GM21717 (cell line): ENCODE data around the gene JAZF1.
A peak's percentile ranks its signal among the peaks of the same experiment; 100 is the strongest.

Experiments used
- ATAC-seq: cut with Tn5 transposase; IDR thresholded peaks from one replicate; pipeline ENCODE4 v1.9.1; 2021; ENCODE audit warnings: mild to moderate bottlenecking, moderate library complexity; ENCODE audit not compliant: unreplicated experiment

The JAZF1 gene

DNA sequence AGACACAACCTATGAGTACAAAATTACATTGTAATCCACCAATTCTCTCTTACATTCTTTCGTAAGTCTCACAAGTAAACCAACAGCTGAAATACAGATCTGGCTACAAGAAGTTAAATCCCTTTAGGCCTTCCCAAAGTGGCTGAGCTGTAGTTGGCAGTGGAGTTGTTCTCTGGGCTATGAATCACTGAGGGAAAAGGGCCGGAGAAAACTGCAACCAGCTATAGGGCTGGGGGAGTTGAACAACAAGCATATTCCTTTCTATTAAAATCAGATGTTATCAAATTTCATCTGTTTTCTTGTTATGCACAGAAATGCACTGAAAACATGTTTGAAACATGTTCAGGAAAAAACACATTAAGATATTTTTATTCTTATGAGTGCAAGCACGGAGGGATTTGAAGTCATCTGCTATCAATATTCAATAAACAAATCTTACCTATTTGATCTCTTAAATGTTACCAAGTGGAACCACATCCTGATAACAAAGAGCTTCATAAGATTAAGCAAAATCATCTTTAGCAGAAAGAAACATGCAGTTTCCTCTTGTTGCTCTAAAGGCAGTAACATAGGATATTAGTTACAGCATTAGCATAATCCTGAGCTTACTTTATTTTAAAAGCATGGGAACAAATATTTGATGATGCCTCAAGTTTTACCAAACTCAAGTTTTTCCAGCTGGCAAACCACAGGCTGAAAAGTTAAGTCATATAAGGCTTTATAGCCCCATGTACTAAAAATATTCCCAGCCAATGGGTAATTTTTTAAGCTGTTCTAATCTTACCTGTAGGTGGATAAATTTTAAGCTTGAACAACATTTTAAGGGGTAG lies 227.9 kb downstream of the JAZF1 start:
- no peak for ATAC-seq

DNA sequence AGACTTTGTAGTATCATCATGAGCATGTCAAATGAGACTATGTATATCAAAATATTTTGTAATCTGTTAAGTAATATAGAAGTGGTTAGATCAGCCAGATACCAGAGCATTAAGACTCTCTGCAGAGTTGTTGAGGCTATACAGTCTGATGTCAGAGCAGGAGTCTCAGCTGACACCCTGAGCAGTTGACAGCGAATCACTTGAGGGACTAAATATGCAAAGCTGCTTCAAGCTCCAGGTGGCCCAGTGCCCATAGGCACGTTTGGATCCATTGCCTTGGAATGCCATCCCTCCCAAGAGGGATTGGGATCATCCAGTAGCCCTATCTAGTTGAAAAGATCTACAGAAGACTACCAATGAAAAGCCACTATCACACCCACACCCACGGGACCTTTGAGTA lies 230.5 kb downstream of the JAZF1 start:
- no peak for ATAC-seq

DNA sequence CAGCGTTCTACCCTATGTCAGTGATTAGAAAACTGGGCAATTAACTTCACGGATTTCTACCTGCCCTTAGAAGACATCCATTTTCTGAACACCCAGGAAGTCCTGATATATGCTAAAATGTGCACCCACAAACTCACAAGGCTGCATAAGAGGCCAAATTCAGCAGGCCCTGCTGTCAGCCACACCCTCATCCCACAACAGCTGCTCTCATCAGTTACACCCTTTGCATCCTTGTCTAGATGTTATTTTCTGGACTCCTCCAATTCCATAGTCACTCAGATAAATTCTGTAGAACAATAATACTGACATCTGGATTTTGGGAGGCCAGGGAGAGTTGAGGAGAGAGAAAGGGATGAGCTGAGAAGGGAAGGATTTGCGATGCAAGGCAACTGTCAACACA lies 231.7 kb downstream of the JAZF1 start:
- ATAC-seq: no peak

- no peak for ATAC-seq
These were observed 232.9 kb downstream of the JAZF1 start for GRCh38 chr7:27947586-27948278.

GRCh38 chr7:27946351-27946750 lies 234.2 kb downstream of the JAZF1 start:
- no peak for ATAC-seq

DNA sequence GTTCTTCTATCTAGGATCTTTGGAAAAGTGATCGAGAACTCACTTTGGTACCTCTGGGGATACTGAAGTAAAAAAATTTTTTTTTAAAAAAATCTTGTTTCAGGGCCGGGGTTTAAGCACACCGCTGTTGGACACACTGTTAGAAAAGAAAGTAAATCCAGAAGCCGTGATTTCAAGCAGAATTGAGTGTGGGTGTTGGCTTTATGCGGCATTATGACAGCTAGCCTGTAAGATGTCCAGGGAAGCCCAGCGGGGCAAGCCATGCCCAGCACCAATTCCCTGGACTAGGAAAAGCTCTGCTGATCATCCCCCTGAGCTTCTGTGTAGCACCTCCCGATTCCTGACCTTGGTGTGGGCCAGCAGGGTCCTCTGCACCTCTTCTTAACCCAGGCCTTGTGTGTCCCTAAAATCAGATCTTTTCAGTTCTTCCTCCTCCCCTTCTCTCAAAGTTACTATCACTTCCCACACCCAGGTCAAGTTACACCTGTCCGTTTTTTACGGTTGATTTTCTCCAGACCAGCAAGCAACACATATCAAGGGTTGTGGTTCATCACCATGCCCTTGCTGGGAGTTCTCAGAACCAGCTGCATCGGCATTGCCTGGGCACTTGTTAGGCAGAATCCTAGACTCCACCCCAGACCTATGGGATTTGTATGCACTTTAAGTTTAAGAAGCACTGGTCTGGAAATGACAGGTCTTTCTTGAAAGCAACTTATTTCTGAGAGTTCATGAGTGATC lies 235.4 kb downstream of the JAZF1 start:
- no peak for ATAC-seq

DNA sequence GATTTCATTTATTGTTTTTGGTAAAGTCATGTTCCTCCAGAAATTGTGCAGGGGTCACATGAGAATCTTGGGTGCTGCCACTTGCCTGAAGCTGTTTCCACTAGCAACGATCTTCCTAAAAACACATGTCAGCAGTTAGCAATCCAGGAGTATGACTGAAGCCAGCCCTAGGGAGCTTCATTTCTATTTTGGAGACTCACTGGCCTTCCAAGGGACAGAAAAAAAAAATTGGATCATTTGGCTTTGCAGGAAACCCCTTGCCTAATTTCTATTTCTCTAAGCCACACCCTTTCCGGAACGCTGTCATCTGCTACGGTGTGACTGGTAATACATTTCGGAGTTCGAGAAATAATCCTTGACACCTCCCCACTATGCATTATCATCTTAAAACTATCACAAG lies 236.0 kb downstream of the JAZF1 start:
- no peak for ATAC-seq

DNA sequence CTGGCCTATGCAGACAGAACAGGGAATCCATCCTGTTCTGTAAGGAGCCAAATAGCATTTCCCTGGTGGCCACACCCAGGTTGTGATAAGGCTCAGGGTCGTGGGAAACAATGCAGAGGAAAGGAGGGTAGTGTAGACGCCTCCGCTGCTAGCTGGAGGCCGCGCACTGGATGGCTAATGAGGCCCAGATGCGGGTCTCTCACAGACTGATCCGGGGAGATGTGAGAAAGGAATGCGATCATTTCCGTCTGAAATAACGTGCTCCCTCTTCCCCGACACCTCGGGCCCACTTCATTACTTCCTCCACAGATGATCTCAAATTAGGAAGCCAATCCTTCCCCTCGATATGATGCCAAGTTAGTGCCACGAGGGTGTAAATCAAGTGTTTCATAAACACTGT lies 237.4 kb downstream of the JAZF1 start:
- ATAC-seq: no peak

DNA sequence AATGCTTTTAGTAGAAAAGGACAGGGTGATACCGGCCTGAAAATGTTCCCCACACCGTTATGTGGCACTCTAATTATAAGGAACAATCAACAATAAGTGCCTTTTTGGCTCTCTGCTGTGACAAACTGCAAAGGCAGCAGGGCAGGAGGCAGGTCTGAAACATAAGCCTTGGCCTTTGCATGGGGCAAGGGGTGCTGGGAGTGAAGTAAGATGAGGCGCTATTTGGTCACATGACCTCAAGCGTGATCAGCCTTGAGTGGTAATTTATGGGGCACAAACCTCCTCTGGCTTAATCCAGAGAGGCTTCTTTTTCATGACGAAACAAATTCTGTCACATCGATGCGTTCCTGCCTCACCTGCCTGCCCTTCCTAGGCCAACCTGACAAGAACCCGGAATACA lies 237.9 kb downstream of the JAZF1 start:
- no peak for ATAC-seq

DNA sequence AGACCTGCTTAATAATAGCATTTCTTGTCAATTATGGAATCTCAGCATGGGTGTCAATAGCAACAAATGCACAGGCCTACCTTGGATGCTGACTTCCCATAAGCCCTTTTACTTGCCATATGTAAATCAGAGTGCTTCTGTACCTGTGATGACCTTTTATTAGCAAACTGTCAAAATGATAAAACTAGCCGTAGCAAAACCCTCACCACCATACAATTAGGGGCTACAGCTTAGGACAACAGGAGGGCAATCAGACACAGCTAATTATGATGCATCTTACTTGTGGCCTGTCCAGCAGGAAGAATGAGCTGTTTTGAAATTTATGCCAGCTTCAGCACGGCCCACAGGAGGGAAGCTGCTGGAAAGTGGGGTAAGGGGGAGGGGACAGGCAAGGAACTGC lies 239.1 kb downstream of the JAZF1 start:
- ATAC-seq: no peak

DNA sequence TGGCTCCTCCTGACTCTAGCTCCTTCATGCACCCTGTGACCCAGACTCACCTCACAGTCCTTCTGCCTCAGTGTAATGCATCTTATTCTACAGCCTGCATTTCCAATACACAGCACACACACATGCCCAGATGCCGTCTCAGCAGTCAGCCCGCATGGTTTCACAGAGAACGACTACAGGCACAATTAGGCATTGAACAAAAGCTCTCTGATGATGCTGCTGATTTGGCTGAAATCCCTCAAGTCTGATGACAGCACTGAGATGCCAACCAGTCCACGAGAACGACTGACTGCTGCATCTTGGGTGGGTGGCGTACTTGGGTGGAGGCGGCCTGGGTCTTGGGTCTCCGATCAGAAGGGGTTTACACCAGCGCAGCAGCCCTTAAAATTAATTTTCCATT lies 240.3 kb downstream of the JAZF1 start:
- no peak for ATAC-seq

- ATAC-seq: no peak
These were observed 240.7 kb downstream of the JAZF1 start for GRCh38 chr7:27939893-27940292.

DNA sequence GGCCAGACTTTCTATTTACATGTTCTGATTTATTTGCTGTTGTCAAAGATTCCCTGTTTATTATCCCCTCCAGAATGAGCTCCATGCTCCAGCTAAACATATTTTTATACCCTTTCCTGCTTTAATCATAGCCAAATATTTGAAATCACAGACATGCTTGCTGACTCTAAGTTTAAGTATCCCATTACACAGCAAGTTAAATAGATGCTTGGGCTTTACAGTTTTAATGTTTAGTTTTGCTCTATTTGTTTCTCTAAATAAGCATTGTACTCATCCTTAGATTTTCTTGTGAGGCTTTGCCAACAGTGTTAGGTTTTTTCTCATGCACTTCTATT lies 243.9 kb downstream of the JAZF1 start:
- no peak for ATAC-seq

GRCh38 chr7:27936047-27936767 lies 244.4 kb downstream of the JAZF1 start:
- no peak for ATAC-seq

GRCh38 chr7:27933671-27934565 lies 246.7 kb downstream of the JAZF1 start:
- no peak for ATAC-seq

DNA sequence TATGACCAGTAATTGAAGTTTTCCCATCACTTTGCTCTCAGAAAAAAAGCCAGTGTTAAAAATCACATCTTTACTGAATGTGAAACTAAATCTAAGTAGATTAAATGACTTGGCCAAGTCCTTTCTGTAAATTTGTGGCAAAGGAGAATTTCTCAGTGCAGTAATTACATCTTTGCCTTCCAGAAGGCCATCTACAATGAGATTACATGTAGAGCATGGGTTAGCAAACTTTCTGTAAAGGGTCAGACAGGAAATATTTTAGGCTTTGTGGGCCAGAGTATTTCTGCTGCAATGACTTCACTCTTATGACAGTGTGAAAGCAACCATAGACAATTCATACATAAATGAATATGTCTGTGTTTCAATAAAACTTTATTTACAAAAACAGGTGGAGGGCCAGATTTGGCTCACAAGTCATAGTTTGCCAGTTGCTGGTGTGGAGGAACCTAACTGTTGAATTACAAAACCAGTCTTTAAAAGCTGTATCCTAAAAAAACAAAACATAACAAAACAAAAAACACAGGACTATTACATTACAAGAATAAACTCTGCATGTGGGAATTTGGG lies 249.6 kb downstream of the JAZF1 start:
- ATAC-seq: no peak

GRCh38 chr7:27929127-27929526 lies 251.5 kb downstream of the JAZF1 start:
- ATAC-seq: no peak

- no peak for ATAC-seq
These were observed 252.6 kb downstream of the JAZF1 start for GRCh38 chr7:27928001-27928400.

GRCh38 chr7:27925573-27926201 lies 254.9 kb downstream of the JAZF1 start:
- peak; percentile 62 for ATAC-seq

GRCh38 chr7:27923642-27923980 lies 257.0 kb downstream of the JAZF1 start:
- no peak for ATAC-seq
